Brain pericyte (primary cell): ENCODE data around the gene ZBTB17.
"Not testable (repeated sequence)": the region's sequence is repeated elsewhere in the genome, so short reads cannot be mapped to it uniquely, and the experiment has no call there.

Experiments
- DNase-seq: peaks from one replicate; pipeline ENCODE4 v3.0.0-alpha.2; 2012; ENCODE audit warnings: low read depth, low spot score

ZBTB17 gene

GRCh38 chr1:15935056-15935950 lies 40.6 kb downstream of the ZBTB17 start:
- DNase-seq, result no peak

- no peak for DNase-seq
These were observed 41.5 kb downstream of the ZBTB17 start for GRCh38 chr1:15934211-15935055.

GRCh38 chr1:15933684-15934083 lies 42.2 kb downstream of the ZBTB17 start:
- DNase-seq, result no peak

GRCh38 chr1:15932612-15933011 lies 43.3 kb downstream of the ZBTB17 start:
- DNase-seq, result no peak

GRCh38 chr1:15931884-15932283 lies 44.0 kb downstream of the ZBTB17 start:
- DNase-seq, result no peak

- DNase-seq, result no peak
These were observed 44.5 kb downstream of the ZBTB17 start for GRCh38 chr1:15931401-15931800.

- no peak for DNase-seq
These were observed 46.6 kb downstream of the ZBTB17 start for GRCh38 chr1:15928971-15929965.

- DNase-seq, result not testable (repeated sequence)
These were observed 49.5 kb downstream of the ZBTB17 start for GRCh38 chr1:15926448-15926847.

GRCh38 chr1:15923241-15923640 lies 52.7 kb downstream of the ZBTB17 start:
- no peak for DNase-seq

GRCh38 chr1:15918962-15919715 lies 56.8 kb downstream of the ZBTB17 start:
- DNase-seq, result no peak

- no peak for DNase-seq
These were observed 59.0 kb downstream of the ZBTB17 start for GRCh38 chr1:15916916-15917315.

GRCh38 chr1:15916417-15916816 lies 59.5 kb downstream of the ZBTB17 start:
- DNase-seq, result no peak

- DNase-seq, result no peak
These were observed 59.9 kb downstream of the ZBTB17 start for GRCh38 chr1:15915991-15916390.

- not testable (repeated sequence) for DNase-seq
These were observed 62.3 kb downstream of the ZBTB17 start for GRCh38 chr1:15913607-15914006.

- no peak for DNase-seq
These were observed 64.0 kb downstream of the ZBTB17 start for GRCh38 chr1:15911927-15912326.

- no peak for DNase-seq
These were observed 64.8 kb downstream of the ZBTB17 start for GRCh38 chr1:15911141-15911540.

GRCh38 chr1:15908597-15908996 lies 67.3 kb downstream of the ZBTB17 start:
- no peak for DNase-seq

GRCh38 chr1:15902882-15903281 lies 73.0 kb downstream of the ZBTB17 start:
- no peak for DNase-seq

- DNase-seq, result no peak
These were observed 75.1 kb downstream of the ZBTB17 start for GRCh38 chr1:15900662-15901279.

- DNase-seq, result no peak
These were observed 76.6 kb downstream of the ZBTB17 start for GRCh38 chr1:15899266-15899665.
